ENCODE results near the gene ELOB.

ELOB gene

DNA sequence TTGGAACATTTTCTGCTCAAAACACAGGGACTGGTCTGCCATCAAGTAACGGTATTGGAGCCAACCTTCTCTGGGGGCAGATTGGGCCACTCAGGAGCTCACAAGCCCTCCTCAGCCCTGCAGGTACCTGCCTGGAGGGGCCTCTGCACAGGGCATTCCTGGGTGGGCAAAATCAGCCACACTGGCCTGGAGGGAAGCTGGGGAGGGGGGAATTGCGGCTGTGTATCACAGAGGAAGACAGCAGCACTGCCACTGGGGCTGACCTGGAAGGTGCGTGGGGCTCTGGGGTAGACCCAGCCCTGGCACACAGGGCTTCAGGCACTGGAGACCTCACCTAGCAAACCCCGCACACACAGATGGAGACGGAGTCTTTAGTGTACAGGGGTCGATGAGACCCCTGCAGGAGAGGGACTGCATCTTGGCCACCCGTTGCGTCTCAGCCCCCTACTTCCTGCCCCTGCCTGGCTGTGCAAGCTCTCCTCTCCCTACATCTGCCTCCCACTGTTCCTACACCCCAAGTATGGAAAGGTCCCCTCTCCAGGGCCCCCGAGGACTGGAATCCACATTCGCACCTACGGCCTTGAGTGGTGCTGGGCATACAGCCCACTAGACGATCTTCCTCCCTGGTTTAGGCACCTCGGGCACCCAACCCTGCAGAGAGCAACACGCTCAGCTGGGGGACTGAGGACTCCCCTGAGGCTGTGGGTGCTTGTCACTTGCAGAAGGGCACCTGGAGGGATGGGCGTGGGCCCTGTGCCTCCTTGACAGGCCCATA lies 31.8 kb downstream of the ELOB start:
- DNase-seq, result no peak

DNA sequence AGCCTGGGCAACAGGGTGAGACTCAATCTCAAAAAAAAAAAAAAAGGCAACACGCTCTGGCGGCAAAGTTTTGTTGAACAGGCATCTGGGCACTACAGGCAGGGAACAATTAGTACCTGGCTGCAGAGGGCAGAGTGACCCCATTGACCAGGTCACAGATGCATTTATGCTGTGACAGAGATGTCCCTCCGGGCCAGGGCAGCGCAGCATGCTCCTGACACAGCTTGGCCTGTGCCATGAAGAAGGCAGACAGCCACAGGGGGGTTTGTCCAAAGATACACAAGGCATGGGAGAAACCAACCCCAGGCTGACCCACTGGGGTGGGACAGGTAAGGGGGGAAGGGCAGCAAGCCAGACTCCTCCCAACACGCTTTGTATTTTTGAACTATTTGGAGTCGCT lies 32.4 kb downstream of the ELOB start:
- no peak for DNase-seq

DNA sequence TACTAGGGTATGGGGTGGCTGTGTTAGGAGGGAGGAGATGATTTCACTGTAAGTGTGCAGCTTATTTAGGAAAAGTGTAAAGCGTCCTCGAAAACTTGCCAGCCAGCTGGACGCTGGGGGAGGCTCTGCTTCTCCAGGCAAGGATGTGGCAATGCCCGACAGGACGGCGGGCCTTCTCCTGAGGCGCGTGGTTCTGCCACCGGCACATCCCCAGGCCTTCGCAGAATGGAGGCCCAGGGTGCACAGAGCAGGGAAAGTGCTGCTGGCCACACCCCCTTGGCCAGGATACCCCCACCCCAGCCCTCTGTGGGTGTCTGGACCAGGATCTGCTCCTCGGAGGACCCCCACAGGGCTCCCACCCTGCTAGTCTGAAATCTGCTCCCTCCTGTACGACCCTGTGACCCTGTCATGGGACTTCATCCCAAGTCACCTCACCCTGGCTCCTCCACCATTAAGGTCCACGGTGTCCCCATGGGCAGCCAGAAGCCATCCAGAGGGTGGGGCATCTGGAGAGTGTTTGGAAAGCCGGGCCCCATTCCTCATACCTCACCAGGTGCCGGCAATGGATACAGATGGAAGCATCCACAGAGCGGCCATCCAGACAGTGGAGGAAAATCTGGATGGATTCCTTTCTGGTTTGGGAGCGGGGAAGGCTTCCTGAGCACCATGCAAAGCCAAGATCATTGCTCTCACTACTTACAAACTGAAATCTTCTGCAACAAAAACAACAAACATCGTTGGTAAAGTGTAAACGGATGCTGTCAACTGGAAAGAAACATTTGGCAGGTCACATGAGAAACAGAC lies 33.9 kb downstream of the ELOB start:
- no peak for DNase-seq

DNA sequence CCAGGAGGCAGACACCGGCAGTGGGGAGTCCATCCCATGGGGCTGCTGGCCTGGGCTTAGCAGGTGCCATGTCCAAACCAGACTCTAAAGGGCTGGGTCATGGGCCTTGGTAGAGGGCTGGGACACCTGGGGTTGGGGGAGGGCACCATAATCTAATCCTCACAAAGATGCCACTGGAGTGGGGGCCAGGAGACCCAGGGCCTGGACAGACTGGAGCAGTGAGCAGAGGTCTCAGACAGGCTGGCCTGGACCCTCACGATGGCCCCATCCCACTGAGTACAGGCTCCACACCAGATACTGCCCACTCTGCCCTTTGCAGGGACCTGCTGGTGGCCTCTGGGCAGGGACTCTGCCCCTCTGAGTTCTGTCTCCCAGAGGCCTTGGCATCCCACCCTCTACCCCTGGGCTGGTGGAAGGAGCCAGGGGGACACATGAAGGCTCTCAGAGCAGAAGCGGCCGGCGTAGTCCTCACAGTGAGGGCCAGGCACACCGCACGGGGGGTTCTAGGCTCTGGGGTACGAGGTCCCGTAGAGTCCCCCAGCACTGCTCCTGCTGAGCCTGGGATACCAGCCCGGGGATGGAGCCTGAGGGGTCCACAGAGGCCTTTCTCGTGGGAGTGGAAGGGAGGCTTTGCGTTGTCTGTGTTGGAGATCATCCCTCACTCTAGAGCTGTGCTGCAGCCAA lies 34.6 kb downstream of the ELOB start:
- DNase-seq, result no peak

DNA sequence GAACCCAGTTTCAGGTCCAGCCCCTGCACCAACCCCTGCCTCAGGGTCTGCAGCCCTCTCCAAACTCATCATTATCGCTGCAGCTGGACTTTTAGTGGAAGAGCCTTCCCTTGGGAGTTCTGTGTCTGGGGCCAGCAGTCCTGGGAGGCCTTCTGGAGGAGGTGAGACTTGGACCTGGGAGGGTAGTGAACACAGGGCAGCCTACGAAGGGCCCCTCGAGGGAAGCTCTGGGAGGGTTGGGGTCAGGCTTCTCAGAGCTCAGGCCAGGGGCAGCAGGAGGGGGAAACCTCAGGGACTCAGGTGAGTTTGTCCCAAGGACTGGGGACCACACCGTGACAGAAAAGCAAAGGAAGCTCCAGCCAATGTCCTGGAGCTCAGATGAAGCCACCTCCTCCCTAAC lies 35.9 kb downstream of the ELOB start:
- DNase-seq, result no peak

DNA sequence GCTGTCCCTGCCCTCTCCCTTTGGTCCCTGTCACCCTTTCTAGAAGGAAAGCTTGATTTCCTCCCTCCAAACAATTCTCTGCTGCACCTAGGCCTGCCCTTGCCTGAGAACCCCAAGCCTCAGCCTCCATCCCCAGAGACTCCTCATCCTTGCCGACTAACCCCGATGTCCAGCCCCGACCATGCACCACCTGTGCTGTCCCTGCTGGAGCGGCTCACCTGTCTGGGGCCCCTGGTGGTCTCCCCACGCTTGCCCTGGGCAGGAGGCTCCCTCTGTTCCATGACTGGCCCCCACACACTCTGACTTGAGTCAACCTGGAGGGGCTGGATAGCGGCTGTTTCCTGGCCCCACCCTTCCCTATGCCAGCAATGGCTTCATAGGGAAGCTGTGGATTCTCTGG lies 36.6 kb downstream of the ELOB start:
- no peak for DNase-seq

DNA sequence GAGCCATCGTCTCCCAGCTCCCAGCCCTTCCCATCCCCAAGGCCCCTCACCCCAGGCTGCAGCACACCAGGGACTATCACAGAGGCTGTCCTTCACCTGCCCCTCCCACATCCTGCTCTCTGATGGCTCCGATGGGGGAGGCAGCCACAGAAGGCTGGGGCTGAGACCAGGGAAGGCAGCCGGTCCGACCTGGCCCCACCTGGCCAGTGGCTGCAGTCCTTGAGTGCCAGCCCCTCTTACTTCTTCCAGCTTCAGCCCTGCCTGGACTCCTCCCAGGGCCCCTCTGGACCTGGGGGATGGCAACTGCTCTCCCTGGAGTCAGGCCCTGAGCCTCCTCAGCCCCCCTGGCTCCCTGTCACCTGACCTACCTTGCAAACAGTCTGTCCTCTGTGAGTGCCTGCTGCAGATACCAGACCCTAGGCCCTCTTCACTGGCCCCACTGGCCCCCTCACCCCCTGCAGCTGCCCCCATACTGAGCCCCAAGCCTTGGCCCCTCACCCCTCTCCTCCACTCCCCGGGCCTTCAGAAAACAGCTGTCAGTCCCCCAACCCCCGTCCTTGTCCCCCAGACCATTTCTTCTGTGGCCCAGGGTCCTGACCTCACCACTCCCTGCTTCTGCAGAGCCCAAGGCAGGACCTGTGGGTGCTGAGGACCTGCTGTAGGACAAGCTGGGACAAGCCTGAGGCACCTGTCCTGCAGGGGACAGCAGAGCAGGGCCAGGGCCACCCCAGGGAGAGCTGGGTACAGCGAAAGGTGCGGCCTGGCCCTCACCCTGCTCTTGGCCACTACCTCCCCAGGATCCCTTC lies 37.3 kb downstream of the ELOB start:
- DNase-seq, result no peak

DNA sequence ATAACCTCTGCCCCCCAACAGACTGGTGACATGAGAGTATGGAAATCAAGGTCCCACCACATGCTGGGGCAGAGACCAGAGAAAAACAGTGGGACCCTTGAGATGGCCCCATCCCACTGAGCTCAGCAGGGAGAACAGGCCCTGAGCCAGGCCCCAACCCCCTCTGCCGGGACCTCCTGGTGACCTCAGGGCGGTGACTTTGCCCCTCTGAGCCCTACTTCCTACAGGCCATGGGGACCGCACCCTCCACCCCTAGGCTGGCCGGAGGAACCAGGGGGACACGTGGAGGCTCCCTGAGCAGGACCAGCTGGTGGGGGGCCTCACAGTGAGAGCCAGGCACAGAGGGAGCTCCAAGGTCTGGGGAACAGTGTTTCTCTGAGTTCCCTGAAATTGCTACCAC lies 38.5 kb downstream of the ELOB start:
- DNase-seq, result no peak

DNA sequence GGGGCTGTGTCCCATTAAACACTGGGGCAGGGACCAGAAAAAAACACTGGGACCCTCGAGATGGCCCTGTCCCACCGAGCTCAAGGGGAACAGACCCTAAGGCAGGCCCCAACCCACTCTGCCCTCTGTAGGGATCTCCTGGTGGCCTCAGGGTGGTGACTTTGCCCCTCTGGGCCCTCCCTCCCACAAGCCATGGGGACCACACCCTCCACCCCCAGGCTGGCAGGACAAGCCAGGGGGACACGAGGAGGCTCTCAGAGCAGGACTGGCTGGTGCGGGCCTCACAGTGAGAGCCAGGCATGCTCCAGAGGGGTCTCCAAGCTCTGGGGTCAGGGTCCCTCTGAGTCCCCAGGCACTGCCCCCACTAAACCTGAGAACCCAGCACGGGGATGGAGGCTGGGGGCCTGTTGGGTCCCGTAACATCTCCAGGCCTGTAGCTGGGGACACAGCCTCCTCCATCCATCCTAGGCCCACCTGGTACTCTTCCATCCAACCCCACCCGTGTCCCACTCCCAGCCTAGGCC lies 39.1 kb downstream of the ELOB start:
- no peak for DNase-seq

DNA sequence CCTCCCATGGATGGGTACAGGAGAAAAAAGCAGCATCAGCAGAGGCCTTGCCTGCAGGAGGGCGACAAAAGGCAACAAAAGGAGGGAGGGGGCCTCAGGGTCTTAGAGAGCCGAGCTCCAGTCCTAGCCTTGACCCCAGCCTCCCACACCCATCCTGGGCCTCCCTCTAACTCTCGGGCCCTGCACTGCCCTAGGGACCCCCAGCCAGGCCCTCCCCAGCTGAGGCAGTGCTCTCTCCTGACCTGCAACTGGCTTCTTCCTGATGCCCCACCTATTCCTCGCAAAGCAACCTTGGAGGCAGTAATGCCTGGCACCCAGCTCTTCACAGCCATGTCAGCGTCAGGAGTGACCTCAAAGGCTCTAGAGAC lies 39.9 kb downstream of the ELOB start:
- DNase-seq, result no peak

DNA sequence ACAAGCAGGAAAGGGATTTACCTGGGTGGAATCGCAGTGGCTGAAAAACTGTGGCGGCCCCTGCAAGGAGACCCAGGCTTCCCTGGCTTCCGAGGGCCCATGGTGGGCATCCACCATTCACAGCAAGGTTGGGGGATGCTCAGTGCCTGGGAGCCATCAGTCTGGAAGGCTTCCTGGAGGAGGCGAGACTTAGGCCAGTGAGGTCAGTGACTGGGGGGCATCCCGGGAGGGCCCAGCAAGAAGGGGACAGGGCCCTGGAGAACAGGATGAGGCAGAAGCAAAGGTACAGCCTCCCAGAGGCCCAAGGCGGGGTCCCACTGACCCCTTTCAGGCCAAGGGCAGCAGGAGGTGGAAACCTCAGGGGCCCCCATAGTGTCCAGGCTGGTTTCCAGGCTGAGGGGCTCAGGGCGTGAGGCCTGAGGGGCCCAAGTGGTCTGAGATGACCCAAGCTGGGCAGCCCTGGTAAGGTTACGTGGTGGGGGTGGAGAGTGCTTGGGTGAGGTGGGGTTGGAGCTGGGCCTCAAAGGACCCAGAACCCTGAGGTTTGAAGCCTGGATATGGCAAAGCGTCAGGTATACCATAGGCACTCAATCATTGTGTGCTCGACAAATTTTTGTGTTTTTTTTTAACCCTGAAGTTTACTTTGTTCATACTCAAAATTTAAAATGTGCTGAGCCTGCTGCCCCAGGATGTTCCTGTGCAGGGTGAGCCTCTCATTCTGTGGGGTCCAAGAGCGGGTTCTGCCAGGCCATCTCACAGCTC lies 40.4 kb downstream of the ELOB start:
- no peak for DNase-seq

DNA sequence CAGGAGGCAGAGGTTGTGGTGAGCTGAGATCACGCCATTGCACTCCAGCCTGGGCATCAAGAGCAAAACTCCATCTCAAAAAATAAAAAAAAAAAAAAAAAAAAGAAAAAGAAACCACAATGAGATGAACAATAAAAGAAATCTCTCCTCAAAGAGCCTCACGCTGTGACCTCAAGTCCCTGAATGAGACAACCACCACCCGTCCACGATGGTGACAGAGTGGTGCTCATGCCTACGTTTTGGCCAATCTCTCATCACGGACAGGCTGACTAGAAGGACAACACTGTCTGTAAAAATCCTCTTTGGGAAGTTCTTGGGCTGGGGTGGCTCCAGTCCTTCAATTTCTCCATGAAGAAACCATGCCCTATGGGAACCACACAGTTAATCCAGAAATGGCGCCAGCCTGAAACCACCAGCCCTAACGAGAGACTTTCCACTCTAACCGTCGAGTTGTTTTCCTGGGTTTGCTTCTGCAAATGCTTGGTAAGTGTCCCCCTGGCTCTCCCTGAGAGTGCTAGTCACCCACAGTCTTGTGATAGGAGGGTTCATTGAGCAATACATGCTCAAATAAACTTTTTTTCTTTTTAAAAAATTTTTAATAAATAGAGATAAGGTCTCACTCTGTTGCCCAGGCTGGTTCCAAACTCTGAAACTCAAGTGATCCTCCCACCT lies 42.1 kb downstream of the ELOB start:
- DNase-seq, result no peak

DNA sequence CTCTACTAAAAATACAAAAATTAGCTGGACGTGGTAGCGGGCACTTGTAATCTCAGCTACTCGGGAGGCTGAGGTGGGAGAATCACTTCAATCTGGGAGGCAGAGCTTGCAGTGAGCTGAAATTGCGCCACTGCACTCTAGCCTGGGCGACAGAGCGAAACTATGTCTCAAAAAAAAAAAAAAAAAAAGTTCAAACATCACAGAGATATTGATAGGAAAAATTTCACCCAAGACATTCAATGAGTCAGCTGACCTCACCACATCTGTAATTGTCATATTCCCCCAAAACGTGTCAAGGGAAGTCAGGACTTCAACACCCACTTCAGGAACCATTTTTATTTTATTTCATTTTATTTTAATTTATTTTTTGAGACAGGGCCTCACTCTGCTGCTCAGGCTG lies 49.0 kb downstream of the ELOB start:
- no peak for DNase-seq

DNA sequence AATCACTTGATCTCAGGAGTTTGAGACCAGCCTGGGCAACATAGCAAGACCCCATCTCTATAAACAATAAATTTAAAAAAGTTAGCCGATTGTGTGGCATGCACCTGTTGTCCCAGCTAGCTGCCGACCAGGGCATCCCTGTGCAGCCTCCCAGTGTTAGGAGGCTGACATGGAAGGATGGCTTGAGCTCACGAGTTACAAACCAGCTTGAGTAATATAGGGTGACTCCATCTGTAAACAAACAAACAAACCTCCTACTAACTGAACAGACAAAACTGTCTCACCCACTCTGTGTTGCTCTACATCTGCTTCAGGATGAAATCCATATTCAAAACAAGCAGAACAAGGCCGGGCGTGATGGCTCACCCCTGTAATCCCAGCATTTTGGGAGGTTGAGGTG lies 50.2 kb downstream of the ELOB start:
- DNase-seq, result no peak

DNA sequence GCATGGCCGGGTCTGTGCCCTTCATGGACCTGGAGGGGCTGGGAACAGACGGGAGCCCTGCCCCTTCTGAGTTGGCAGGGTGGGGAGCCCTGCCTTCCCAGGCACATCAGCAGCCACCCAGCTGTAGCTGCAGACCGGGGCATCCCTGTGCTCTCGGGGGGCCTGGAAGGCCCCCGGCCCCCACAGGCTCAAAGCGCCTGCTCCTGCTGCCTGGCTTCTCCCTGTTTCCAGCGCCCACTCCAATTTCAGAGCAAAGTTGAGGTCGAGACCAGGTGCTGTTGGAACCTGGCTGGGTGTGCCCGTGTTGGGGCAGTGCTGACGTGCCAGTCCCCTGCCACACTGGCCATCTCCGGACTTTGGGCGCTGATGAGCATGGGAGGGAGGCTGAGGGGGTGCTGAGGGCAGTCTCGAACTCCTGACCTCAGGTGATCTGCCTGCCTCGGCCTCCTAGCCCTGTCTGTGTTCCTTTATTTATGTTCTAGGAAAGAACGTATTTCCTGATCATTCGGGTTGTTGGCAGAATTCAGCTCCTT lies 52.2 kb downstream of the ELOB start:
- no peak for DNase-seq

DNA sequence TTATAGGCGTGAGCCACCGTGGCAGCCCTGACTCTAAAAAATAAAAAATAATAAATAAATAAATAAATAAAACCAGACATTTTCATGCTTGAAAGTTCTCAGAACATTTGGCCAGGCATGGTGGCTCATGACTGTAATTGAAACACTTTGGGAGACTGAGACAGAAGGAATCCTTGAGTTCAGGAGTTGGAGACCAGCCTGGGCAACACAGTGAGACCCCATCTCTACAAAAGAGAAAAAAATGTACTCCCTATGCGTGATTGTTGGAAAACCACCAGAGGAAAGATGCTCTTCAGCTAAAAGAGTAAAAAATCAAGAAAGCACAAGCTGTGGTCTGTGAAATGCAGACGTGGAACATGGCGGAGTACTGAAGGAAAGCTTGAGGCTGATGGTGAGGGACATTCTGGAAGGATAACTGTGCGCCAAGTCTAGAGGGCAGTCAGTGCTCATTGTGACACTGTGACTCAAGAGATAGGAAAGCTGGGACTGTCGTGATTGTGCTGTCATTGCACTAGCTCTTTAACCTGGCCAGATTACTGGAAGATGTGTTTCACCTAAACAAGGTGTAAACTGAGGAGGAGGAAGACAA lies 52.9 kb downstream of the ELOB start:
- no peak for DNase-seq

DNA sequence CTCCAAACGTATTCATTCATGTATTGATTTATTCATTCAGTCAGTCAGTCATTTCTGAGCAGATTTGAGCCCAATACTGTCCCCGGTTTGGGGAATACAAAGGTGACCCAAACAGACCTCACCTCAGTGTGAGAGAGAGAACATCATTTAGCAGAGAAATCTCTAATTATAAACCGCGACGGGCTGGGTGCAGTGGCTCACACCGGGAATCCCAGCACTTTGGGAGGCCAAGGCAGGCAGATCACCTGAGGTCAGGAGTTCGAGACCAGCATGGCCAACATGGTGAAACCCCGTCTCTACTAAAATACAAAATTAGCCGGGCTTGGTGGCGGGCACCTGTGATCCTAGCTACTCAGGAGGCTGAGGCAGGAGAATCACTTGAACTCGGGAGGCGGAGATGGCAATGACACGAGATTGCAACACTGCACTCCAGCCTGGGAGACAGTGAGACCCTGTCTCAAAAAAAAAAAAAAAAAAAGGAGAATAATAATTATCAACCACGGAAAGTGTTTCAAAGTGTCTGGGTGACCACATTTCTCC lies 55.4 kb downstream of the ELOB start:
- DNase-seq, result peak; percentile 7
